GM12878 (cell line): ENCODE results near the gene DIDO1. TPM values are rescaled to one million over a fixed set of nuclear protein-coding genes. Genes with fewer than 3 reads are reported as not detected.

Experiments
- BMI1 ChIP-seq: fragments of 450-650 bp; IDR thresholded peaks from 2 replicates; pipeline ENCODE4 v1.6.1; 2016; ENCODE audit warnings: mild to moderate bottlenecking, moderate library complexity, borderline replicate concordance
- BRCA1 ChIP-seq: IDR thresholded peaks from 2 replicates; pipeline ENCODE4 v1.6.1; 2011; ENCODE audit warnings: low read depth, low read length, improper control_type of control experiment
- CBX5 ChIP-seq: sonication (generic); IDR thresholded peaks from 2 replicates; pipeline ENCODE4 v1.6.1; 2016; ENCODE audit warnings: low read depth, moderate library complexity, mild to moderate bottlenecking, inconsistent platforms
- CUX1 ChIP-seq: IDR thresholded peaks from 2 replicates; pipeline ENCODE4 v1.6.1; 2012; ENCODE audit warnings: improper control_type of control experiment, low read depth, low read length; ENCODE audit not compliant: insufficient replicate concordance
- HDAC2 ChIP-seq: fragments of 200-600 bp; sonication (generic); IDR thresholded peaks from 2 replicates; pipeline ENCODE4 v1.6.1; 2017
- IKZF1 ChIP-seq: fragments of 450-650 bp; conservative IDR thresholded peaks from 2 replicates; pipeline ENCODE4 v1.6.1; 2017; ENCODE audit warnings: antibody characterized with exemption, mild to moderate bottlenecking
- MTA2 ChIP-seq: fragments of 450-650 bp; IDR thresholded peaks from 2 replicates; pipeline ENCODE4 v1.6.1; 2016; ENCODE audit warnings: low read depth, mild to moderate bottlenecking, moderate library complexity
- NFYA ChIP-seq: IDR thresholded peaks from 2 replicates; pipeline ENCODE4 v1.6.1; 2011; ENCODE audit warnings: low read depth, mild to moderate bottlenecking, low read length, improper control_type of control experiment, borderline replicate concordance
- POLR2AphosphoS2 ChIP-seq: IDR thresholded peaks from 2 replicates; pipeline ENCODE4 v1.6.1; 2011; ENCODE audit warnings: low read depth, mild to moderate bottlenecking, low read length, improper control_type of control experiment, moderate library complexity
- RAD21 ChIP-seq: IDR thresholded peaks from 2 replicates; pipeline ENCODE4 v1.6.1; 2011; ENCODE audit warnings: mild to moderate bottlenecking, low read depth, low read length, moderate library complexity; ENCODE audit not compliant: insufficient read depth
- RAD51 ChIP-seq: fragments of 450-650 bp; IDR thresholded peaks from 2 replicates; pipeline ENCODE4 v1.6.1; 2016; ENCODE audit warnings: moderate library complexity, mild to moderate bottlenecking, inconsistent platforms
- RELB ChIP-seq: fragments of 450-650 bp; IDR thresholded peaks from 2 replicates; pipeline ENCODE4 v1.6.1; 2017; ENCODE audit warnings: low read depth, mild to moderate bottlenecking, moderate library complexity
- RFX5 ChIP-seq: IDR thresholded peaks from 2 replicates; pipeline ENCODE4 v1.6.1; 2011; ENCODE audit warnings: low read depth, low read length, improper control_type of control experiment
- SREBF1 ChIP-seq: IDR thresholded peaks from 2 replicates; pipeline ENCODE4 v1.6.1; 2012; ENCODE audit warnings: mild to moderate bottlenecking, low read length
- ZBTB40 ChIP-seq: fragments of 450-650 bp; IDR thresholded peaks from 2 replicates; pipeline ENCODE4 v1.6.1; 2016; ENCODE audit warnings: mild to moderate bottlenecking, moderate library complexity, borderline replicate concordance
- ZNF207 ChIP-seq: fragments of 450-650 bp; IDR thresholded peaks from 2 replicates; pipeline ENCODE4 v1.6.1; 2014; ENCODE audit warnings: antibody characterized with exemption, mild to moderate bottlenecking, borderline replicate concordance
- polyA plus RNA-seq, 11 experiments: library from polyadenylated mRNA; depleted of rRNA in 4 of 11; unstranded in 6 of 11; stranded (reverse) in 5 of 11; fragments of >200 nt; fragmentation: Nextera tagmentation in 4 of 11; fragmentation: Illumina TruSeq in 1 of 11; extraction: Ambion mirVana in 4 of 11; extraction: Trizol in 1 of 11; gene quantifications; 1 replicate in 1 of 11; 2 replicates in 10 of 11; pipeline versions ENCODE4 v1.2.1 to v1.2.3, GENCODE V29; 2011 to 2016; ENCODE audit warnings: inconsistent platforms in 2 of 11, missing spikeins in 2 of 11, low read depth in 1 of 11
- total RNA-seq, 4 experiments: library from RNA; depleted of rRNA in 3 of 4; stranded (reverse); fragments of >200 nt in 3 of 4; fragmentation: Illumina TruSeq in 1 of 4; extraction: Trizol in 1 of 4; gene quantifications; 2 replicates each; pipeline versions ENCODE4 v1.2.1 to v1.2.3, GENCODE V29; 2013 to 2021
- TF ChIP-seq, protein P1 (sequence below): fragments of 450-650 bp; IDR thresholded peaks from 2 replicates; pipeline ENCODE4 v1.6.1; 2018; ENCODE audit warnings: mild to moderate bottlenecking, low read depth, moderate library complexity; ENCODE audit not compliant: partially characterized antibody

DIDO1 gene
- total and polyA plus RNA-seq, 10 of the 15 experiments (the other 5 are each of a cell fraction or from before 2014, with no cell fraction given) = 5.5 to 56.4 (median 38.4) TPM

GRCh38 chr20:62918147-62918546, 8.2 kb downstream of the DIDO1 start (continued):
- TF ChIP-seq RELB (0 out of 2 replicates have a peak, but pooled peaks have one; percentile 23), ZNF207 (no peak), ZBTB40 (no peak), HDAC2 (no peak), BMI1 (no peak), CUX1 (no peak), SREBF1 (no peak), RAD21 (no peak), POLR2AphosphoS2 (no peak), NFYA (no peak), MTA2 (0 out of 2 replicates have a peak, but pooled peaks have one; percentile 29), RAD51 (no peak), IKZF1 (no peak; the same call in 1 of the 2 replicates), BRCA1 (no peak), CBX5 (no peak), RFX5 (no peak)
- TF ChIP-seq, protein P1, sequence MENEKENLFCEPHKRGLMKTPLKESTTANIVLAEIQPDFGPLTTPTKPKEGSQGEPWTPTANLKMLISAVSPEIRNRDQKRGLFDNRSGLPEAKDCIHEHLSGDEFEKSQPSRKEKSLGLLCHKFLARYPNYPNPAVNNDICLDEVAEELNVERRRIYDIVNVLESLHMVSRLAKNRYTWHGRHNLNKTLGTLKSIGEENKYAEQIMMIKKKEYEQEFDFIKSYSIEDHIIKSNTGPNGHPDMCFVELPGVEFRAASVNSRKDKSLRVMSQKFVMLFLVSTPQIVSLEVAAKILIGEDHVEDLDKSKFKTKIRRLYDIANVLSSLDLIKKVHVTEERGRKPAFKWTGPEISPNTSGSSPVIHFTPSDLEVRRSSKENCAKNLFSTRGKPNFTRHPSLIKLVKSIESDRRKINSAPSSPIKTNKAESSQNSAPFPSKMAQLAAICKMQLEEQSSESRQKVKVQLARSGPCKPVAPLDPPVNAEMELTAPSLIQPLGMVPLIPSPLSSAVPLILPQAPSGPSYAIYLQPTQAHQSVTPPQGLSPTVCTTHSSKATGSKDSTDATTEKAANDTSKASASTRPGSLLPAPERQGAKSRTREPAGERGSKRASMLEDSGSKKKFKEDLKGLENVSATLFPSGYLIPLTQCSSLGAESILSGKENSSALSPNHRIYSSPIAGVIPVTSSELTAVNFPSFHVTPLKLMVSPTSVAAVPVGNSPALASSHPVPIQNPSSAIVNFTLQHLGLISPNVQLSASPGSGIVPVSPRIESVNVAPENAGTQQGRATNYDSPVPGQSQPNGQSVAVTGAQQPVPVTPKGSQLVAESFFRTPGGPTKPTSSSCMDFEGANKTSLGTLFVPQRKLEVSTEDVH = no peak
